ENCODE measurements around the gene CHAC1.

The CHAC1 gene

GRCh38 chr15:40914486-40914885 lies 38.8 kb upstream of the CHAC1 start:
- ChIA-PET POLR2A (no interaction called here), CTCF (interaction anchor here (1.0 to 6.6 kb wide), 7 partner anchors 9 to 107 kb away, joined by 3 to 66 read pairs (median 4); partner anchors contain the start of gene DLL4)
- DNase-seq (ENCODE audit: extremely low spot score), result no peak
- TF ChIP-seq CTCF (IDR thresholded peaks at IDR 0.05; ENCODE audit: control extremely low read depth, extremely low read depth, low read depth, missing control alignments), result peak; percentile 15

GRCh38 chr15:40915116-40915661 lies 38.1 kb upstream of the CHAC1 start:
- no peak for DNase-seq (ENCODE audit: extremely low spot score)
- ChIA-PET POLR2A (no interaction called here), CTCF (interaction anchor here (1.0 to 6.6 kb wide), 8 partner anchors 10 to 211 kb away, joined by 3 to 66 read pairs (median 4); partner anchors contain the start of gene DLL4)
- TF ChIP-seq CTCF (IDR thresholded peaks at IDR 0.05; ENCODE audit: control extremely low read depth, extremely low read depth, low read depth, missing control alignments), result no peak

- no peak for TF ChIP-seq CTCF (IDR thresholded peaks at IDR 0.05; ENCODE audit: control extremely low read depth, extremely low read depth, low read depth, missing control alignments)
Measured at GRCh38 chr15:40915679-40916078, 37.6 kb upstream of the CHAC1 start.

GRCh38 chr15:40917585-40917984 lies 35.7 kb upstream of the CHAC1 start:
- ChIA-PET CTCF (interaction anchor here (0.8 to 6.6 kb wide), 5 partner anchors 12 to 53 kb away, joined by 3 to 66 read pairs (median 3); partner anchors contain the start of gene DLL4), POLR2A (no interaction called here)
- no peak for TF ChIP-seq CTCF (IDR thresholded peaks at IDR 0.05; ENCODE audit: control extremely low read depth, extremely low read depth, low read depth, missing control alignments)
- DNase-seq (ENCODE audit: extremely low spot score), result no peak

More at GRCh38 chr15:40915679-40916078, 37.6 kb upstream of the CHAC1 start:
- DNase-seq (ENCODE audit: extremely low spot score), result no peak
- POLR2A ChIA-PET, result no interaction called here
- CTCF ChIA-PET, result interaction anchor here (1.1 to 6.6 kb wide), 7 partner anchors 10 to 211 kb away, joined by 4 to 66 read pairs (median 5); partner anchors contain the start of gene DLL4

GRCh38 chr15:40918146-40918798 lies 35.0 kb upstream of the CHAC1 start:
- no peak for TF ChIP-seq CTCF (IDR thresholded peaks at IDR 0.05; ENCODE audit: control extremely low read depth, extremely low read depth, low read depth, missing control alignments)
- ChIA-PET POLR2A (no interaction called here), CTCF (interaction anchor here (1.2 to 6.6 kb wide), 5 partner anchors 12 to 24 kb away, joined by 3 to 66 read pairs (median 3); partner anchors contain the start of gene DLL4)
- DNase-seq (ENCODE audit: extremely low spot score), result no peak

- TF ChIP-seq CTCF (IDR thresholded peaks at IDR 0.05; ENCODE audit: control extremely low read depth, extremely low read depth, low read depth, missing control alignments), result no peak
- DNase-seq (ENCODE audit: extremely low spot score), result no peak
- ChIA-PET CTCF (interaction anchor here (1.2 to 6.6 kb wide), 4 partner anchors 10 to 23 kb away, joined by 3 to 66 read pairs (median 20); partner anchors contain the start of gene DLL4), POLR2A (no interaction called here)
Measured at GRCh38 chr15:40918799-40919392, 34.4 kb upstream of the CHAC1 start.
